Lower lobe of right lung (tissue), 2 donors: Measurements from ENCODE around the gene DGKI. TPM values are rescaled to one million over a fixed set of nuclear protein-coding genes. Genes with fewer than 3 reads are reported as not detected.

Source experiments
- ATAC-seq, 2 donors: fragments of 200-7000 bp; cut with Tn5 transposase; one replicate each; pipeline ENCODE4 v1.9.1; 2020 to 2022; ENCODE audit warnings: mild to moderate bottlenecking in 2 of 2, moderate library complexity in 2 of 2
- DNase-seq: peaks from one replicate; pipeline ENCODE4 v3.0.0-alpha.2; 2020
- H3K27ac ChIP-seq: fragments of 200-600 bp; one replicate; pipeline ENCODE4 v1.8.0; 2022
- H3K27me3 ChIP-seq: fragments of 200-600 bp; one replicate; pipeline ENCODE4 v1.8.0; 2022; ENCODE audit warnings: low read depth
- H3K36me3 ChIP-seq: fragments of 200-600 bp; one replicate; pipeline ENCODE4 v1.8.0; 2022; ENCODE audit warnings: mild to moderate bottlenecking
- H3K4me1 ChIP-seq: fragments of 200-600 bp; one replicate; pipeline ENCODE4 v1.8.0; 2022
- H3K4me3 ChIP-seq: fragments of 200-600 bp; one replicate; pipeline ENCODE4 v1.8.0; 2022; ENCODE audit warnings: mild to moderate bottlenecking
- H3K9me3 ChIP-seq: fragments of 200-600 bp; one replicate; pipeline ENCODE4 v1.8.0; 2022
- intact Hi-C: fragments of 100-400 bp; cut with DNase I; formaldehyde crosslinking; loops from one replicate; pipeline ENCODE4 v1.11.0; 2022
- total RNA-seq: library from RNA; stranded (reverse); fragmentation: NEBNext Ultra II Directional; extraction: Animal tissue kit (Norgen Biotek cat#: 25700); gene quantifications from one replicate; pipeline ENCODE4 v1.2.1, GENCODE V29; 2021
- TF ChIP-seq, protein P1 (sequence below): fragments of 200-600 bp; IDR thresholded peaks from one replicate; pipeline ENCODE4 v1.8.0; 2022; ENCODE audit warnings: antibody characterized with exemption, mild to moderate bottlenecking
- donor health status: DM: no; HTN: yes; CAD: no; lungs with severe emphysema.

Gene DGKI
- total RNA-seq, 1 donor from 2014 or later = 0.09 TPM

DNA sequence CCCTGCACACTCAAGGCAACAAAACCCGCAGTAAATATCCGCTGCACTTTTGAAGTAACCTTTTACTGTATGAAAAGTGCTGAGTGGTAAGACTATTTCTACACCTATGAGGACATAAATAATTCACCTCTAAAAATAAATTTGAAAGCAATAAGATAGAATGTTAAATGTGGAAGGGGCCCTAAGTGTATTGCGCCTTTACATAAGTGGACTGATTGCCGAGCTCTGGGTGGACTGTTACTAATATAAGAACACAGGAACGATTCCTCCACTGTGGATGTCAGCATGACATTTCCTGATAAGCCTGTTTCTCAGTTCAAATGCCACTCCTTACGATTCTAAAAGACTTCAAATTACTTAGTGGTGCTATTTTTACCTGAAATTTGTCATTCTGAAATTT, 311.2 kb downstream of the DGKI start:
- no peaks in the 10 kb centered on the region for H3K36me3 ChIP-seq
- DNase-seq = no peak
- no peak for ATAC-seq
- intact Hi-C loops = no loop called here
- no peaks in the 10 kb centered on the region for H3K4me1 ChIP-seq
- H3K9me3 ChIP-seq = no peaks in the 10 kb centered on the region
- TF ChIP-seq, protein P1, sequence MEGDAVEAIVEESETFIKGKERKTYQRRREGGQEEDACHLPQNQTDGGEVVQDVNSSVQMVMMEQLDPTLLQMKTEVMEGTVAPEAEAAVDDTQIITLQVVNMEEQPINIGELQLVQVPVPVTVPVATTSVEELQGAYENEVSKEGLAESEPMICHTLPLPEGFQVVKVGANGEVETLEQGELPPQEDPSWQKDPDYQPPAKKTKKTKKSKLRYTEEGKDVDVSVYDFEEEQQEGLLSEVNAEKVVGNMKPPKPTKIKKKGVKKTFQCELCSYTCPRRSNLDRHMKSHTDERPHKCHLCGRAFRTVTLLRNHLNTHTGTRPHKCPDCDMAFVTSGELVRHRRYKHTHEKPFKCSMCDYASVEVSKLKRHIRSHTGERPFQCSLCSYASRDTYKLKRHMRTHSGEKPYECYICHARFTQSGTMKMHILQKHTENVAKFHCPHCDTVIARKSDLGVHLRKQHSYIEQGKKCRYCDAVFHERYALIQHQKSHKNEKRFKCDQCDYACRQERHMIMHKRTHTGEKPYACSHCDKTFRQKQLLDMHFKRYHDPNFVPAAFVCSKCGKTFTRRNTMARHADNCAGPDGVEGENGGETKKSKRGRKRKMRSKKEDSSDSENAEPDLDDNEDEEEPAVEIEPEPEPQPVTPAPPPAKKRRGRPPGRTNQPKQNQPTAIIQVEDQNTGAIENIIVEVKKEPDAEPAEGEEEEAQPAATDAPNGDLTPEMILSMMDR = no peak
- H3K27ac ChIP-seq = no peak overlapping the region
- no peaks in the 10 kb centered on the region for H3K27me3 ChIP-seq
- H3K4me3 ChIP-seq = no peak overlapping the region

DNA sequence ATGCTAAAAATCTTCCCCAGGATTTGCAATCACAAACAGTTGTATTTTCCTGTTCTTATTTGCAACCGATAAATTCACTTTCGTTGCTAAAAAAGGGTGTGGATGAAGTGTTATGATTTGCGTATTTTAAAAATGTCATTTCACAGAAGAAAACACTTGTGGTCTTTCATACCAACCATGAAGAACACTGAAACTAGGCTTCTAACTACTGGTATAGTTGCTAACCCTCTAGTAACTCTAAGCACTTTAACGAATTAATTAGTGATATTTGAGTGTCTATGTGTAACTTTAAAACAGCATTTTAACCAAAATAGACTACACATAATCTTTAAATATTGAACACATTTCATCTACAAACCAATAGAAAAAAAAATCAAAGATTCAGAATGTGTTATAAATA, 315.1 kb downstream of the DGKI start:
- no peak for ATAC-seq
- TF ChIP-seq, protein P1 = no peak
- intact Hi-C loops = no loop called here

DNA sequence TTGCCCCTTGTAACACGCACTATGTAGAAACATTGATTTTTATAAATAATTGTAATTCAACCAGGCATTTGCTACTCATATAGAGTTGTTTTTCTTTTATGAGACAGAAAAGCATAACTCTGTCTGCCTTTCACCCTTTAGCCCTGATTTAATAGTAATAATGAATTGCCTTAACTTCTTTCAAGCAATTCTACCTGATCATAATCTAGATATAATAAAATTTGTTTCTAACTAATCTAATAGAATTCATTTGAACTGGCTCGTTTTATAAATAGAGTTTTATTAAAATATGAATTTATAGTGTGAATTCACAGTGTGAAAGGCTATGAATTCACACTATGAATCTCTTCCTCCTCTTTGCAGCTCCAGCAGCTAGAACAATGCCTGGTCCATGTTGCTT, 319.1 kb downstream of the DGKI start:
- ATAC-seq (no peak), DNase-seq (no peak)
- Histone ChIP-seq H3K4me1 (no peaks in the 10 kb centered on the region), H3K27me3 (no peaks in the 10 kb centered on the region), H3K27ac (no peak overlapping the region), H3K9me3 (no peaks in the 10 kb centered on the region), H3K4me3 (no peak overlapping the region), H3K36me3 (no peaks in the 10 kb centered on the region)
- intact Hi-C loops = no loop called here
- TF ChIP-seq, protein P1 = no peak

More for the DNA sequence above, 315.1 kb downstream of the DGKI start:
- no peaks in the 10 kb centered on the region for H3K36me3 ChIP-seq
- DNase-seq = no peak
- H3K9me3 ChIP-seq = no peaks in the 10 kb centered on the region
- H3K27ac ChIP-seq = no peak overlapping the region
- H3K4me1 ChIP-seq = no peaks in the 10 kb centered on the region
- H3K27me3 ChIP-seq = no peaks in the 10 kb centered on the region
- H3K4me3 ChIP-seq = no peak overlapping the region

DNA sequence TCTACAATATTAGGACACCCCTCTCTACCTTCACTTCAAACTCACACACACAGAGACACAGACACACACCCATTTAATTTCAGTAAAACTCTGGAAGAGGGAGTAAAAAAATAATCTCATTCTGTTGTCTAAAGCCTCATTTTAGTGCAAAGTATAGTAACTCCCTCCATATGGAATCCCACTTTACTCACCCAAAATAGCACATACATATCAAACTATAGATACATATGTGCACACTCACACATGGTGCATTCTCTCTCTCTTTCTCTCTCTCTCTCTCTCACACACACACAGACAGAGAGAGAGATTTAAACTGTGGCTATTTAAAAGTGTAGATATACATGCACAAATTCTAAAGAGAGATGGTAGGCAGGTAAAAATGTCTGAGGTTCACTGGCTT, 323.6 kb downstream of the DGKI start:
- no peaks in the 10 kb centered on the region for H3K4me1 ChIP-seq
- H3K36me3 ChIP-seq = no peaks in the 10 kb centered on the region
- intact Hi-C loops = no loop called here
- DNase-seq (no peak), ATAC-seq (no peak)
- no peak overlapping the region for H3K27ac ChIP-seq
- TF ChIP-seq, protein P1 = no peak
- H3K27me3 ChIP-seq = no peaks in the 10 kb centered on the region
- no peaks in the 10 kb centered on the region for H3K9me3 ChIP-seq
- H3K4me3 ChIP-seq = no peak overlapping the region

DNA sequence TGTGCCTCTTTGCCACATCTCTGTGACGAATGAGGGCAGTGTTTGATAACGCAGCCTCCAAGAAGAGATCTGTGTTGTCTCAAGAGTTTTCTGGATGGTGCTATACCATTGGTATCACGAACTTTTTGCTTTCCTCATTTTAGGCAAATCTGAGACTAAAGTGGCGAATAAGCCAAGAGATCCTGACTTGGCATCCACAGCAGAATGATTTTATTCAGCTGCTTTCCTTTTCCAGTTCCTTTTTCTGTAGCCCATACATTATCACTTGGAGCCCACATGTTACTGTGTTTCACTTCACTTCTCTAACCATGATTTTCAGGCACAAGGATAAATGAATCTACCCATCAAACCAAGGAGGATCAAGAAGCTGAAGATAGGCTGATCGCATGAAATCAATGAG, 325.3 kb downstream of the DGKI start:
- Histone ChIP-seq H3K4me1 (no peaks in the 10 kb centered on the region), H3K4me3 (no peak overlapping the region), H3K27me3 (no peaks in the 10 kb centered on the region), H3K27ac (no peak overlapping the region), H3K36me3 (no peaks in the 10 kb centered on the region), H3K9me3 (no peaks in the 10 kb centered on the region)
- intact Hi-C loops = no loop called here
- DNase-seq (no peak), ATAC-seq (no peak)
- TF ChIP-seq, protein P1 = no peak

DNA sequence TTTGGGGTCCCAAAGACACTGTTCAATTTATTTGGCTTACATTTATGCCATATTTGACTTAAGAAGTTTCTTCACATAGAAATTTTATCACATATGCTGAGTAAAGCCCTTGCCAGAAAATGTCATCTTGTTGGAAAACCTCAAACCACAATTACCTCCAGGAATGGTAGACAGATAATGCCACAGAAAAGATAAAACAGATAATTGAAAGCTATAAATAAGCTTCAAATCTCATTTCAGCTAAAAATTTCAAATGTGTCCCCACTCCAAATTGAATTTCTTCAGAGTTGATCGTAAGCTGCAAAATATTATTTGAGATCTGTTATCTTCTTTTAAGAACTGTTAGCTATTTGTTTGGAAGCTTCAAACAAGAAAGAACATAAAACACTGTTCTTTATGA, 326.8 kb downstream of the DGKI start:
- Histone ChIP-seq H3K27ac (no peak overlapping the region), H3K36me3 (no peaks in the 10 kb centered on the region), H3K4me3 (no peak overlapping the region), H3K9me3 (no peaks in the 10 kb centered on the region), H3K27me3 (no peaks in the 10 kb centered on the region), H3K4me1 (no peaks in the 10 kb centered on the region)
- intact Hi-C loops = no loop called here
- no peak for DNase-seq
- TF ChIP-seq, protein P1 = no peak
- no peak for ATAC-seq
